Heart left ventricle (tissue), 13 donors: Measurements from ENCODE around the gene PPFIA2.

ENCODE experiments used
- CTCF ChIP-seq, 12 donors: fragments of 200-600 bp; sonication (generic) in 4 of 12; IDR thresholded peaks; one replicate each; pipeline versions ENCODE4 v1.5.0 to v1.8.0; 2018 to 2022; ENCODE audit warnings: antibody characterized with exemption in 12 of 12, mild to moderate bottlenecking in 5 of 12
- POLR2A ChIP-seq, 2 donors: fragments of 450-650 bp; IDR thresholded peaks; one replicate each; pipeline ENCODE4 v1.6.1; 2017; ENCODE audit warnings: antibody characterized with exemption in 2 of 2, mild to moderate bottlenecking in 2 of 2, moderate library complexity in 2 of 2
- donor health status: ischemic (EF 13 %, LVEDD 7.1; RV severe dilation, severe dysfunction).
- donor health status: DM: no; HTN: yes; CAD: no.
- donor health status: DM: no; HTN: no; CAD: no.
- donor health status: ischemic (EF 25% LVEDD 6.9; RV normal size, moderate dysfunction).
- donor health status: ischemic (EF 25% LVEDD 5.7; RV mildly dilated, moderate dysfunction).
- donor health status: ischemic (EF 35%, LVEDD 5.7; RV mildly dilated, moderate dysfunction).
- donor health status: nonischemic (EF 11% LVEDD 7.7; RV severe dilation, severe dysfunction).
- donor health status: DM: yes; HTN: yes; CAD: no.
- donor health status: PGD.
- donor health status: ischemic (EF 29% LVEDD 5.4; RV normal size, mild dysfunction).
- donor health status: nonischemic (EF 23%, LVEDD 6.1; RV moderate dilation, normal function).

GRCh38 chr12:81340910-81341309 lies 418.2 kb downstream of the PPFIA2 start:
- TF ChIP-seq CTCF (IDR thresholded peaks at IDR 0.05) = no peak
- TF ChIP-seq POLR2A (IDR thresholded peaks at IDR 0.05) = no peak
